IPS-18a (cell line): ENCODE measurements around the gene FGFRL1.

ENCODE experiments used
- H3K27ac ChIP-seq: one replicate; pipeline ENCODE4 v1.5.1; 2013; ENCODE audit warnings: low read length
- H3K27me3 ChIP-seq: one replicate; pipeline ENCODE4 v1.6.1; 2013; ENCODE audit warnings: mild to moderate bottlenecking, low read length; ENCODE audit not compliant: control insufficient read depth, insufficient read depth
- H3K36me3 ChIP-seq: one replicate; pipeline ENCODE4 v1.6.1; 2013; ENCODE audit warnings: low read depth, low read length; ENCODE audit not compliant: control insufficient read depth
- H3K4me1 ChIP-seq: one replicate; pipeline ENCODE4 v1.6.1; 2013; ENCODE audit warnings: low read depth, low read length; ENCODE audit not compliant: control insufficient read depth
- H3K4me3 ChIP-seq: one replicate; pipeline ENCODE4 v1.5.1; 2013; ENCODE audit warnings: low read length
- H3K9ac ChIP-seq: one replicate; pipeline ENCODE4 v1.6.1; 2013; ENCODE audit warnings: mild to moderate bottlenecking, low read length, moderate library complexity
- H3K9me3 ChIP-seq: one replicate; pipeline ENCODE4 v1.6.1; 2013; ENCODE audit warnings: low read depth, low read length; ENCODE audit not compliant: control insufficient read depth

FGFRL1 gene

DNA sequence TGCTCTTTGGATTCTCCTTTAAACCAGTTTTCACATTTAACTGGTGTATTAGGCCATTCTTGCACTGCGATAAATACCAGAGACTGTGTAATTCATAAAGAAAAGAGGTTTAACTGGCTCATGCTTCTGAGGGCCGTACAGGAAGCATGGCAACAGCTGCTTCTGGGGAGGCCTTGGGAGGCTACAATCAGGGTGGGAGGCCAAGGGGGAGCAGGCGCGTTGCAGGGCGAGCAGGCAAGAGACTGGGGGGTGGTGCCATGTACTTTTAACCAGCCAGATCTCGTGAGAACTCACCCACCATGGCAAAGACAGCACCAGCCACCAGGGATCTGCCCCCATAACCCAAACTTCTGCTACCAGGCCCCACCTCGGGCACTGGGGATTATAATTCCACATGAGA is 63.8 kb downstream of the FGFRL1 start:
- Histone ChIP-seq H3K27ac (no peak overlapping the region), H3K27me3 (no peaks in the 10 kb centered on the region), H3K9me3 (peaks cover 6% of the 10 kb centered on the region), H3K4me3 (no peak overlapping the region), H3K36me3 (no peaks in the 10 kb centered on the region), H3K9ac (no peak overlapping the region), H3K4me1 (no peaks in the 10 kb centered on the region)

DNA sequence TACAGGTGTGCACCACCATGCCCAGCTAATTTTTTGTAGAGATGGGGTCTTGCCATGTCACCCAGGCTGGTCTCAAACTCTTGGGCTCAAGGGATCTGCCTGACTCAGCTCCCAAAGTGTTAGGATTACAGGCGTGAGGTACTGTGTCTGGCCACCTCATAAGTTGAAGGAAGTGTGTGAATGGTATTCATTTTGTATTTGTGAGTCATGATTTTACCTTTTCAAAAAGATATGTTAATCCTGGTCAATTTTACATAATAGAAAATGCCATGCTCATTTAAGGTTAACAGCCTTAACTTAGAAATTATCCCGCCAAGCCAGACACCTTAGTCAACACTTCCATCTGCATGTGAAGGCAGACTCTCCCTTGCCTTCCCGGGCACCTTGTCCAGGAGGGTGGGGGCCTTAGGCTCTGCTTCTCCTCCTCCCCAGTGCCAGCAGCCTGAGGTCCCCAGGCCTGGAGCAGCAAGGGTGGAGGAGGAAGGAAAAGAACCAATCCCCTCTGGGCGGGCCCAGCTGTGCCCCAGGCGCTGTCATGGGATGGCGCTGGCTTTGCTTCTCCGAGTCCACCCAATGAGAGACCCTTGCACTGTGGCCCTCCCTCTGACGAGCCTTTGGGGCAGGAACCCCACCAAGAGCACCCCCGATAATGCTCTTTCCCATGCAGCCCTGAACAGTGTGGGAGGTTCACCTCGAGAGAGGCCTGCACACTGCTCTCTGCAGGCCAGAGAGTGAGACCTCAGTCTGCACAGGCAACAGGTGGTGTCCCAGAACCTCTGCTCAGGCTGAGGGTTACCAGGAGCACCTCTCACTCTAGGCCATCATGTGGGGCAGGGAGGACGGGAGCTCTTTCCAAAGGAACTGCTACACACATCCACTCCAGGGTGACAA is 64.6 kb downstream of the FGFRL1 start:
- Histone ChIP-seq H3K27ac (no peak overlapping the region), H3K36me3 (no peaks in the 10 kb centered on the region), H3K4me1 (no peaks in the 10 kb centered on the region), H3K9me3 (peaks cover 6% of the 10 kb centered on the region), H3K4me3 (no peak overlapping the region), H3K9ac (no peak overlapping the region), H3K27me3 (no peaks in the 10 kb centered on the region)
